COLO668 (cell line): ENCODE data around the gene MPG.
"Not testable (repeated sequence)": the region's sequence is repeated elsewhere in the genome, so short reads cannot be mapped to it uniquely, and the experiment has no call there.

Experiments used
- DNase-seq: peaks from one replicate; lab custom pipeline; 2025; ENCODE audit not compliant: unreplicated experiment; lab: John Stamatoyannopoulos, UW

Gene MPG

GRCh38 chr16:106623-107324 is 28.7 kb downstream of the MPG start:
- DNase-seq: peak; percentile 50

- no peak for DNase-seq
These were observed 34.3 kb downstream of the MPG start for GRCh38 chr16:112153-112840.

GRCh38 chr16:114327-114726 is 36.3 kb downstream of the MPG start:
- no peak for DNase-seq

GRCh38 chr16:116015-116414 is 38.0 kb downstream of the MPG start:
- DNase-seq: no peak

- peak; percentile 94 for DNase-seq
These were observed 39.6 kb downstream of the MPG start for GRCh38 chr16:117379-118365.

- DNase-seq: peak; percentile 39
These were observed 40.8 kb downstream of the MPG start for GRCh38 chr16:118857-119256.

- no peak for DNase-seq
These were observed 41.3 kb downstream of the MPG start for GRCh38 chr16:119295-119694.

- no peak for DNase-seq
These were observed 41.9 kb downstream of the MPG start for GRCh38 chr16:119835-120491.

GRCh38 chr16:120756-121155 is 42.7 kb downstream of the MPG start:
- no peak for DNase-seq

- DNase-seq: no peak
These were observed 44.3 kb downstream of the MPG start for GRCh38 chr16:122361-122760.

- not testable (repeated sequence) for DNase-seq
These were observed 45.7 kb downstream of the MPG start for GRCh38 chr16:123558-124350.

- no peak for DNase-seq
These were observed 47.0 kb downstream of the MPG start for GRCh38 chr16:125011-125410.

- DNase-seq: no peak
These were observed 51.0 kb downstream of the MPG start for GRCh38 chr16:129075-129474.

- DNase-seq: no peak
These were observed 52.6 kb downstream of the MPG start for GRCh38 chr16:130533-131173.

GRCh38 chr16:132120-132519 is 54.1 kb downstream of the MPG start:
- DNase-seq: no peak

GRCh38 chr16:133716-134115 is 55.7 kb downstream of the MPG start:
- no peak for DNase-seq
